ENCODE results near the gene GPR39.

Gene GPR39

DNA sequence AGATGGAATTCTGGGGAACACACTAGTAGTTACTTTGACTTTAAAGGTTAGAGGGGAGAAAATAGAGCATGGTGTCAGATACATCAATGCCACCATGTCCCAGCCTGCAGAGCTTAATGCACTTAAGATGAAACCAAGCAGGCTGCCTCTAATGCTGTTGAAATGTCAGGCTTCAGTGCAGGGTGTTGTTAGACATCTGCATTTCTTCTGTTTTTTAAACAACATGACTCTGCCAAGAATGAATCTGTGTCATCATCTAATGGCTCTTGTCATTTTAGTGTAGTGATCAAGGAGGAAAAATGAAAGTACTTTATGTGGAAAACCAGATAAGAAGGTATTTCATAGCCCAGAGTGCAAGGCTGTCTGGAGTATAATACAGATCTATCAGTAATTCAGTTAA, 223.5 kb downstream of the GPR39 start:
- Histone ChIP-seq H3K79me2 (ENCODE audit: low read length) (no peaks in the 10 kb centered on the region), H3F3A (ENCODE audit: insufficient read depth, low read length) (no peaks in the 10 kb centered on the region), H3K4me1 (ENCODE audit: low read length) (no peaks in the 10 kb centered on the region), H3K27me3 (replicated peaks; ENCODE audit: insufficient read depth, low read length) (no peaks in the 10 kb centered on the region), H3K9ac (ENCODE audit: low read length) (no peak overlapping the region), H2AFZ (ENCODE audit: low read length) (no peak overlapping the region), H4K20me1 (ENCODE audit: insufficient read depth, low read length) (no peaks in the 10 kb centered on the region), H3K9me3 (replicated peaks; ENCODE audit: insufficient read depth, low read length) (no peaks in the 10 kb centered on the region), H3K9me2 (replicated peaks; ENCODE audit: insufficient read depth, low read length) (no peaks in the 10 kb centered on the region), H3K27ac (ENCODE audit: low read length) (no peak overlapping the region), H3K4me2 (ENCODE audit: low read depth, low read length) (no peak overlapping the region), H3K4me3 (ENCODE audit: low read length) (no peak overlapping the region), H3K36me3 (replicated peaks; ENCODE audit: insufficient read depth, low read length) (no peaks in the 10 kb centered on the region)
- TF ChIP-seq EZH2phosphoT487 (IDR thresholded peaks at IDR 0.05; ENCODE audit: low read length) (no peak), EZH2 (optimal IDR thresholded peaks at IDR 0.05; ENCODE audit: low read depth, low read length) (no peak), CTCF (IDR thresholded peaks at IDR 0.05; ENCODE audit: low read length) (no peak)
- DNase-seq: no peak

DNA sequence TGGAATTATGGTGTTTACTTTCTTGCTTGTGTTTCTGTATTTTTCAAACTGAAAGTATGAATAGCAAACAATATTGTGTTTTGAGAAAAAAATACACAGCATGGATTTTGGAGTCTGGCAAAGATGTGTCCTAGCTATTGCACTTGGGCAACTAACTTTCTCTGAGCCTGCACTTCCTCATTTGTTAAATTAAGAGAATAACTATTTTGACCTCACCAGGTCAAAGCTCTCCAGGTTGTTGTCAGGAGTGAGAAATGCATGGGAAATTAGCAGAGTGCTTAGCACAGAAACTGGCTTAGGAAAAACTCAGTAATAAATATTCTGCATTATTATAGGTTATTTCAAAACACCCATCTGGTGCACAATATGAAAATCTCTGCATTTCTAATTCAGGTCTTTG, 225.2 kb downstream of the GPR39 start:
- no peak overlapping the region for H2AFZ ChIP-seq (ENCODE audit: low read length)
- H3K79me2 ChIP-seq (ENCODE audit: low read length): no peaks in the 10 kb centered on the region
- no peaks in the 10 kb centered on the region for H3K9me3 ChIP-seq (replicated peaks; ENCODE audit: insufficient read depth, low read length)
- no peak overlapping the region for H3K9ac ChIP-seq (ENCODE audit: low read length)
- no peaks in the 10 kb centered on the region for H3F3A ChIP-seq (ENCODE audit: insufficient read depth, low read length)
- TF ChIP-seq CTCF (IDR thresholded peaks at IDR 0.05; ENCODE audit: low read length) (no peak), EZH2phosphoT487 (IDR thresholded peaks at IDR 0.05; ENCODE audit: low read length) (no peak), EZH2 (optimal IDR thresholded peaks at IDR 0.05; ENCODE audit: low read depth, low read length) (no peak)
- no peaks in the 10 kb centered on the region for H3K4me1 ChIP-seq (ENCODE audit: low read length)
- H3K36me3 ChIP-seq (replicated peaks; ENCODE audit: insufficient read depth, low read length): no peaks in the 10 kb centered on the region
- no peaks in the 10 kb centered on the region for H4K20me1 ChIP-seq (ENCODE audit: insufficient read depth, low read length)
- no peak overlapping the region for H3K27ac ChIP-seq (ENCODE audit: low read length)
- H3K4me2 ChIP-seq (ENCODE audit: low read depth, low read length): no peak overlapping the region
- no peaks in the 10 kb centered on the region for H3K9me2 ChIP-seq (replicated peaks; ENCODE audit: insufficient read depth, low read length)
- H3K27me3 ChIP-seq (replicated peaks; ENCODE audit: insufficient read depth, low read length): no peaks in the 10 kb centered on the region
- no peak overlapping the region for H3K4me3 ChIP-seq (ENCODE audit: low read length)
- no peak for DNase-seq

GRCh38 chr2:132642415-132642814, 225.8 kb downstream of the GPR39 start:
- no peaks in the 10 kb centered on the region for H3K9me3 ChIP-seq (replicated peaks; ENCODE audit: insufficient read depth, low read length)
- H3K27me3 ChIP-seq (replicated peaks; ENCODE audit: insufficient read depth, low read length): no peaks in the 10 kb centered on the region
- H3K36me3 ChIP-seq (replicated peaks; ENCODE audit: insufficient read depth, low read length): no peaks in the 10 kb centered on the region
- no peak overlapping the region for H2AFZ ChIP-seq (ENCODE audit: low read length)
- H3F3A ChIP-seq (ENCODE audit: insufficient read depth, low read length): no peaks in the 10 kb centered on the region
- DNase-seq: no peak
- no peaks in the 10 kb centered on the region for H3K9me2 ChIP-seq (replicated peaks; ENCODE audit: insufficient read depth, low read length)
- H3K27ac ChIP-seq (ENCODE audit: low read length): no peak overlapping the region
- H3K4me2 ChIP-seq (ENCODE audit: low read depth, low read length): no peak overlapping the region
- no peaks in the 10 kb centered on the region for H3K79me2 ChIP-seq (ENCODE audit: low read length)
- no peak overlapping the region for H3K4me3 ChIP-seq (ENCODE audit: low read length)
- H3K9ac ChIP-seq (ENCODE audit: low read length): no peak overlapping the region
- no peaks in the 10 kb centered on the region for H4K20me1 ChIP-seq (ENCODE audit: insufficient read depth, low read length)
- H3K4me1 ChIP-seq (ENCODE audit: low read length): no peaks in the 10 kb centered on the region
- TF ChIP-seq EZH2 (optimal IDR thresholded peaks at IDR 0.05; ENCODE audit: low read depth, low read length) (no peak), CTCF (IDR thresholded peaks at IDR 0.05; ENCODE audit: low read length) (no peak), EZH2phosphoT487 (IDR thresholded peaks at IDR 0.05; ENCODE audit: low read length) (no peak)
